ENCODE data around the gene C1orf216. TPM values are rescaled to one million over a fixed set of nuclear protein-coding genes. Genes with fewer than 3 reads are reported as not detected.

The C1orf216 gene
- total and polyA plus RNA-seq, 7 donors = 2.1 to 32.5 (median 21.6) TPM

DNA sequence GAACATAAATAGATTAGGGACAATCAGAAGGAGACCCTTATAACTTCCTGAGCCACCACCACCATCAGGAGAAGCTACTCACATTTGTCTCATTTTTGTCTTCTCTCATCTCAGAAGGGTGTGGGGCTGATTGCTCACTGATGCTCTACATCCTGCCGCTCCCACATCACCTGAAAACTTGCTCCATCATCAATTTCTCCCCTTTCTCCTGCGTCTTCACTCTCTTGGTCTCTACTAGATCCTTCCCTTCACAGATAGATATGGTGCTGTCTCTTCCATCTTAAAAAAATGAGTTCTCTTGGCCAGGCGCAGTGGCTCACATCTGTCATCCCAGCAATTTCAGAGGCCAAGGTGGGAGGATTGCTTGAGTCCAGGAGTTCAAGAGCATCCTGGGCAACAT, 38.4 kb downstream of the C1orf216 start:
- Histone ChIP-seq H3K4me3 (no peak overlapping the region), H3K27ac (no peak overlapping the region), H3K27me3 (peaks cover 0 to 3% (median 0%) of the 10 kb centered on the region in 3 donors), H3K9me3 (no peaks in the 10 kb centered on the region), H3K4me1 (no peaks in the 10 kb centered on the region), H3K36me3 (no peaks in the 10 kb centered on the region)
- 84 to 89% methylated on average over 3 of the region's 3 CpGs for WGBS, 2 donors
- TF ChIP-seq, protein P1, sequence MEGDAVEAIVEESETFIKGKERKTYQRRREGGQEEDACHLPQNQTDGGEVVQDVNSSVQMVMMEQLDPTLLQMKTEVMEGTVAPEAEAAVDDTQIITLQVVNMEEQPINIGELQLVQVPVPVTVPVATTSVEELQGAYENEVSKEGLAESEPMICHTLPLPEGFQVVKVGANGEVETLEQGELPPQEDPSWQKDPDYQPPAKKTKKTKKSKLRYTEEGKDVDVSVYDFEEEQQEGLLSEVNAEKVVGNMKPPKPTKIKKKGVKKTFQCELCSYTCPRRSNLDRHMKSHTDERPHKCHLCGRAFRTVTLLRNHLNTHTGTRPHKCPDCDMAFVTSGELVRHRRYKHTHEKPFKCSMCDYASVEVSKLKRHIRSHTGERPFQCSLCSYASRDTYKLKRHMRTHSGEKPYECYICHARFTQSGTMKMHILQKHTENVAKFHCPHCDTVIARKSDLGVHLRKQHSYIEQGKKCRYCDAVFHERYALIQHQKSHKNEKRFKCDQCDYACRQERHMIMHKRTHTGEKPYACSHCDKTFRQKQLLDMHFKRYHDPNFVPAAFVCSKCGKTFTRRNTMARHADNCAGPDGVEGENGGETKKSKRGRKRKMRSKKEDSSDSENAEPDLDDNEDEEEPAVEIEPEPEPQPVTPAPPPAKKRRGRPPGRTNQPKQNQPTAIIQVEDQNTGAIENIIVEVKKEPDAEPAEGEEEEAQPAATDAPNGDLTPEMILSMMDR (IDR thresholded peaks at IDR 0.05) = no peak
- no peak for TF ChIP-seq POLR2A (IDR thresholded peaks at IDR 0.05)
- no peak for TF ChIP-seq EP300 (IDR thresholded peaks at IDR 0.05)
- TF ChIP-seq POLR2AphosphoS5 (IDR thresholded peaks at IDR 0.05) = no peak
- no peak for DNase-seq
- intact Hi-C loops (cut with DNase I) = no loop called here

DNA sequence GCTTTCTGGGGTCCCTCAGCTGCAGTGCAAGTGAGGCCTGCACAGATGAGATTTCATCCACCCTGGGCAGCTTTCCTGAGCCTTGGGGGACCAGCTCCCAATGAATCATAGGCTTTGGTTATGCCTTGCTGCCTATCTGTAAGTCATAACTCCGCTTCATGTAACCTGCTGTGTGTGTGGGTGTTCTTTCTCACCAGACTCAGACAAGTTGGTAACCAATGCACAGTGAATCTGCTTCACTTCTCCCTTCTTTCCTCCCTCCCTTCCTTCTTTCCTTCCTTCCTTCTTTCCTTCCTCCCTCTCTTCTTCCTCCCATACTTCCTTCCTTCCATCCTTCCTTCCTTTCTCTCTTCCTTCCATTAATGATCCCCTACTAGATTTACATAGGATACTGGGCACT, 42.9 kb downstream of the C1orf216 start:
- TF ChIP-seq EP300 (IDR thresholded peaks at IDR 0.05) (no peak), POLR2AphosphoS5 (IDR thresholded peaks at IDR 0.05) (no peak), POLR2A (IDR thresholded peaks at IDR 0.05) (no peak)
- TF ChIP-seq, protein P1 (IDR thresholded peaks at IDR 0.05) = no peak
- Histone ChIP-seq H3K4me3 (no peak overlapping the region), H3K27ac (no peak overlapping the region), H3K4me1 (no peaks in the 10 kb centered on the region), H3K27me3 (peaks cover 0 to 8% (median 0%) of the 10 kb centered on the region in 3 donors), H3K9me3 (no peaks in the 10 kb centered on the region), H3K36me3 (no peaks in the 10 kb centered on the region)
- no peak for DNase-seq
- intact Hi-C loops (cut with DNase I) = no loop called here
- 82 to 93% methylated on average over 1 of the region's 1 CpG for WGBS, 2 donors

DNA sequence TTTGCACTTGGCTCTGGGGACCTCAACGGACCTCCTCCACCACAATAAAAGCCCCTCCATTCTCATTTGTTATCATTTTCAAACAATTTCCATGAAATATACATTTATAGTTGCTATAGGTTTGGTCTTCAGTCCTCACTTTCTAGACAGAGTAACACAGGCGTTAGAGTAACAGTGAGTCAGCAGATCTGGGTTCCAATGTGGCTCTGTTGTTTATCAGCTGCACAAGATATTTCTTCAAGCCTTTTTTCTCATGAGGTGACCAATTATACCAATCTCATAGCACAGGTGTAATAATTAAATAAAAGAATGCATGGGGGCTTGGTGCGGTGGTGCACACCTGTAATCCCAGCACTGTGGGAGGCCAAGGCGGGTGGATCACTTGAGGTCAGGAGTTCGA, 44.6 kb downstream of the C1orf216 start:
- Histone ChIP-seq H3K36me3 (no peaks in the 10 kb centered on the region), H3K4me1 (no peaks in the 10 kb centered on the region), H3K27ac (no peak overlapping the region), H3K27me3 (peaks cover 0 to 9% (median 0%) of the 10 kb centered on the region in 3 donors), H3K4me3 (no peak overlapping the region), H3K9me3 (no peaks in the 10 kb centered on the region)
- DNase-seq = no peak
- intact Hi-C loops (cut with DNase I) = no loop called here
- TF ChIP-seq EP300 (IDR thresholded peaks at IDR 0.05) (no peak), POLR2AphosphoS5 (IDR thresholded peaks at IDR 0.05) (no peak)
- WGBS, 2 donors = 74 to 78% methylated on average over 5 of the region's 5 CpGs

DNA sequence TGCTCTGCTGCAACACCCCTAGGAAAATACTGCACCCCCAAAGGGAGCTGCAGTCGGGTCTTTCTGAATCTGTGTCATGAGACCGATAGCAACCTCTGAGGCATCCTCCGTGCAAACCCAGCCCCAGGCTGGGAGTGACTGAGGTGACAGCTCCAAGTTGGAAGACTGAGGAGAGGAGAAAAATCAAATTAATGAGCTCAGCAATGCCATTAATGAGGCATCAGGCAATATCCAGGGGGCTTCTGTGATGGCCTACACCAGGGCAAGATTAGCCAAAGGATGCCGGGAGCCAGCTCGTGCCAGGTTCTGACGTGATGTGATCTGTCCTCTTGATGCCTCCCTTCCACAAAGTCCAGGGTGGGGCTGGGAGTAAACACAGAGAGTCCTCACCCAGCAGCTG, 46.6 kb downstream of the C1orf216 start:
- H3K9me3 ChIP-seq = no peaks in the 10 kb centered on the region
- H3K27me3 ChIP-seq = peaks cover 0 to 9% (median 0%) of the 10 kb centered on the region in 3 donors
- intact Hi-C loops (cut with DNase I) = no loop called here
- H3K4me1 ChIP-seq = no peaks in the 10 kb centered on the region
- H3K4me3 ChIP-seq = no peak overlapping the region
- H3K27ac ChIP-seq = no peak overlapping the region
- WGBS, 2 donors = 42 to 79% methylated on average over 6 of the region's 6 CpGs
- no peaks in the 10 kb centered on the region for H3K36me3 ChIP-seq
- DNase-seq = no peak
- TF ChIP-seq, protein P1 (IDR thresholded peaks at IDR 0.05) = no peak
- no peak for TF ChIP-seq POLR2A (IDR thresholded peaks at IDR 0.05)
- no peak for TF ChIP-seq POLR2AphosphoS5 (IDR thresholded peaks at IDR 0.05)
- no peak for TF ChIP-seq EP300 (IDR thresholded peaks at IDR 0.05)

DNA sequence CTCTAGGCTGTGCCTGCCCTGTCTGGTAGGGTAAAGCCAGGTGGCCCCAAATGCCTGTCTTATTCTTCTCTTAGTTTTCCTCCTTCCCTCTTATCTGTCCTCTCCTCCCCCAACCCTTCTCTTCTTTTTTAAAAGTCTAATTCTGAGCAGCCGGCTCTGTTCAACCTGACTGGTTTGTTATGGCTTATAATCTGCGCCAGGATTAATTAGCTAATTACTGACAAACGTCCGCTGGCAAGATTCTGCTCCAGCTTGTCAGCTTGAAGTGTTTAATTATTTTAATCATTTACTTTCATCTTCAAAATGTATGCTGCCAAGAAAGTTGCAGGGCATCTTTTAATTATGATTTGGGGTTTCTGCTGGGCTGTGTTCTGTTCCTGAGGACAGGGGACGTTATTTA, 50.2 kb downstream of the C1orf216 start:
- Histone ChIP-seq H3K27ac (no peak overlapping the region), H3K9me3 (no peaks in the 10 kb centered on the region), H3K4me3 (no peak overlapping the region), H3K27me3 (peaks cover 0 to 9% (median 0%) of the 10 kb centered on the region in 3 donors), H3K4me1 (no peaks in the 10 kb centered on the region), H3K36me3 (no peaks in the 10 kb centered on the region)
- DNase-seq = no peak
- 73 to 83% methylated on average over 5 of the region's 5 CpGs for WGBS, 2 donors
- TF ChIP-seq EP300 (IDR thresholded peaks at IDR 0.05) = no peak
- TF ChIP-seq POLR2A (IDR thresholded peaks at IDR 0.05) = no peak
- TF ChIP-seq POLR2AphosphoS5 (IDR thresholded peaks at IDR 0.05) = no peak
- TF ChIP-seq, protein P1 (IDR thresholded peaks at IDR 0.05) = no peak
- intact Hi-C loops (cut with DNase I) = no loop called here

Data from sigmoid colon (tissue), 7 donors.